HG03575 (cell line): Measurements from ENCODE around the gene NPIPB2.
"Not testable (repeated sequence)": the region's sequence is repeated elsewhere in the genome, so short reads cannot be mapped to it uniquely, and the experiment has no call there.

Experiments
- ATAC-seq: cut with Tn5 transposase; IDR thresholded peaks from one replicate; pipeline ENCODE4 v1.9.1; 2021; ENCODE audit not compliant: unreplicated experiment, insufficient number of reproducible peaks, low FRiP score; ENCODE audit errors: extremely low read depth

Gene NPIPB2

GRCh38 chr16:11941945-11942344 lies at the start of gene NPIPB2:
TSS of gene NPIPB2 (minus strand) at chr16:11942045. CDS start at chr16:11942045, 0 bp downstream.
- not testable (repeated sequence) for ATAC-seq

GRCh38 chr16:11990702-11991390 lies 49.0 kb upstream of the NPIPB2 start:
- ATAC-seq, result no peak

DNA sequence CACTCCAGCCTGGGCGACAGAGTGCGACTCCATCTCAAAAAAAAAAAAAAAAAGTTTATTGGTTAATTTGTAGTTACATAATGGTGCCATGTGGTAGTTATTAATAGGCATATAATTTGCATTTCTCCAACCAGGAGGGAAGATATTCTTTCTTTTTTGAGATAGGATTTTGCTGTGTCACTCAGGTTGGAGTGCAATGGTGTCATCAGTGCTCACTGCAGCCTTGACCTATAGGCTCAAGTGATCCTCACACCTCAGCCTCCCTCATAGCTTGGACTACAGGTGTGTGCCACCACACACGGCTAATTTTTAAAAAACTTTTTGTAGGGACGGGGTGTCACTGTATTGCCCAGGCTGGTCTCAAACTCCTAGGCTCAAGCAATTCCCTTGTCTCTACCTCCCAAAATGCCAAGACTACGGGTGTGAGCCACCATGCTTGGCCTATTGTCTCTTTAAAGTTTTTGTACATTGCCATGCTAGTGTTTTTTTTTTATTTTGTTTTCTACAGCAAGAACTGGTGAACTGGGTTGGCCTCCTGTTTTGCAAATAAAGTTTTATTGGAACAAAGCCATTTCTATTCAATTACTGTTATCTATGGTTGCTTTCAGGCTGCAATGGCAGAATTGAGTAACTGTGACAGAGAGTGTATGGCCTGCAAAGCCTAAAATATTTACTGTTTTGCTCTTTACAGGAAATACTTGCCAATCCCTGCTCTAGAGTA lies 46.6 kb upstream of the NPIPB2 start:
- ATAC-seq, result no peak

DNA sequence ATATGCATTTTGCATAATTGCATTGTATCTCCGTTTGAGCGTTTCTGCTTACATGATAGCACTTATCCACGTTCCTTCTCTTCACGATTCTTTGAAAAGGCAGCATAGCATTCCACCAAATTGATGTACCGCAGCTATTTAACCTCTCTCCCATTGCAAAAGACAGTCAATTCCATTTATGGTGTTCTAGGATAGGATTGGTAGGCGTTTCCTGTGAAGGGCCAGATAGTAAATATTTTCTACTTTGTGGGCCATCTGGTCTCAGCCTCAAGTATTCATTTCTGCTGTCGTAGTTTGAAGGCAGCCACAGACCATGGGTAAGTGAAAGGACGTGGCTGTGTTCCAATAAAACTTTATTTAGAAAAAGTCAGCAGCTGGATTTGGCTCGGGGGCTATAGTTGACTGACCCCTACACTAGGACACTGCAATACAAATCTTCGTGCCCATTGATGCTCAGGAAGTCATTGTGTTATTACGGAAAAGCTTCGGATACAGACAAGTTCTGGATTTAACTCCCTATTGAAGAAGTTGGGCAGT lies 44.7 kb upstream of the NPIPB2 start:
- ATAC-seq, result no peak

GRCh38 chr16:11985250-11985649 lies 43.4 kb upstream of the NPIPB2 start:
- ATAC-seq, result no peak

DNA sequence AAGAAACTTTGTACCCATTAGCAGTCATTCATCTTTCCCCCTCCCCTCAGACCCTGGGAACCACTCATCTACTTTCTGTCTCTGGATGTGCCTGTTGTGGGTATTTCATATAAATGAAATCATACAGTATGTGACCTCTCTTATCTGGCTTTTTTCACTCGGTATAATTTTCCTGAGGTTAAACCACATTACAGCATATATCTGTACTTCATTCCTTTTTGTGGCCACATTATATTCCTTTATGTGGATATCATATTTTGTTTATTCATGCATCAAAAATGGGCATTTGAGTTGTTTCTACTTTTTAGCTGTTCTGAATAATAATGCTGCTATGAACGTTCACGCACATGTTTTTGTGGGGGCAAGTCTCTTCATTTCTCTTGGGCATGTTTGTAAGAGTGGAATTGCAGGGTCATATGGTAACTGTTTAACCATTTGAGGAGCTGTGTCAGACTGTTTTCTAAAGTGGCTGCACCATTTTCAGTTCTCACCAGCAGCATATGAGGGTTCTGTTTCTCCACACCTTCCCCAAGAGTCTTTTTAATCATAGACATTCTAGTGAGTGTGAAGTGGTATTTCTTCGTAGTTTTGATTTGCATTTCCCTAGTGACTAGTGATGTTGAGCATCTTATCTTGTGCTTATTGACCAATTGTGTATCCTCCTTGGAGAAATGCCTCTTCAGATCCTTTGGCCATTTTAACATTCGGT lies 38.4 kb upstream of the NPIPB2 start:
- no peak for ATAC-seq

DNA sequence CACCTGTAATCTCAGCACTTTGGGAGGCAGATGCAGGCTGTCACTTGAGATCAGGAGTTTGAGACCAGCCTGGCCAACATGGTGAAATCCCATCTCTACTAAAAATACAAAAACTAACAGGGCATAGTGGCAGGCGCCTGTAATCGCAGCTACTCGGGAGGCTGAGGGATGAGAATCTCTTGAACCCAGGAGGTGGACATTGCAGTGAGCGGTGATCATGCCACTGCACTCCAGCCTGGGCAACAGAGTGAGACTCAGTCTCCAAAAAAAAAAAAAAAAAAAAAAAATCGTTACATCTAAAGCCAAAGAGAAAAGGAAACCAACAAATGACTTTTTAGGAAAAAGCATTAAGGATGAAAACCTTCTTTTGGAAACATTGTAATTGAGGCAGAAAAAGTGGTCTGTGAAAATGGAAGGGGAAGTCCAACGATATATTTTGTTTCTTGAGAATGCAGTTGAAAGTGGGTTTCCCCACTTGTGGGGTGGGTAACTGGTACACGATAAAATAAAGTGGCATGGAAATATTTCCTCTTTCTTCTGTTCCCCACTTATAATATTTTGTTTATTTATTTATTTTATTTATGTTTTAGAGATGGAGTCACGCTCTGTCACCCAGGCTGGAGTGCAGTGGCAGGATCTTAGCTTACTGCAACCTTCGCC lies 37.3 kb upstream of the NPIPB2 start:
- ATAC-seq, result no peak

GRCh38 chr16:11978080-11978479 lies 36.2 kb upstream of the NPIPB2 start:
- ATAC-seq, result no peak

GRCh38 chr16:11977376-11978041 lies 35.7 kb upstream of the NPIPB2 start:
- no peak for ATAC-seq

DNA sequence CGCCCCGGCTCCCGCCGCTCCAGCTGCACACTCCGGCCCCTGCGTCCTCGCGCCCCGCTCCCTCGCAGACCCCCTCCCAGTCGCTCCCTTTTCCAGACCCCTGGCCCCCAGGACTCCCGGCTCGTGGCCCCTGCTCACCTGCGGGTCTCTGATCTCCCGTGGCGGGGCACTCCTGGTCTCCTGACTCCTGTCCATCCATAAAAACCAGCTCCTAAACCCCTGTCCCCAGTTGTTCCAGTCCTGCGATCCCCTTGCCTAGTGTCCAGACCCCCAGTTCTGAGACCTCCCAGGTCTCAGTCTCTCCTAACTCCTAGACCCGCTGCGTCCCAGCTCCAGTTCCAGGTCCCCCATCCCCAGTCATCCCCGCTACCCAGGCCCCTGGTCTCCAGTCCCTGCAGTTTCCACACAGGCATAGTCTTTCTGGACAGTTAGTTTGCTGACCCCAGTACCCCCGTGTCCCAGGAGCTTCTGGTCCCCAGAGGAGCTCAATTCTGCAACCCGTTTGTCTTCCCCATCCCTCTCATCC lies 35.1 kb upstream of the NPIPB2 start:
- ATAC-seq, result no peak

GRCh38 chr16:11973070-11973469 lies 31.2 kb upstream of the NPIPB2 start:
- ATAC-seq, result no peak

DNA sequence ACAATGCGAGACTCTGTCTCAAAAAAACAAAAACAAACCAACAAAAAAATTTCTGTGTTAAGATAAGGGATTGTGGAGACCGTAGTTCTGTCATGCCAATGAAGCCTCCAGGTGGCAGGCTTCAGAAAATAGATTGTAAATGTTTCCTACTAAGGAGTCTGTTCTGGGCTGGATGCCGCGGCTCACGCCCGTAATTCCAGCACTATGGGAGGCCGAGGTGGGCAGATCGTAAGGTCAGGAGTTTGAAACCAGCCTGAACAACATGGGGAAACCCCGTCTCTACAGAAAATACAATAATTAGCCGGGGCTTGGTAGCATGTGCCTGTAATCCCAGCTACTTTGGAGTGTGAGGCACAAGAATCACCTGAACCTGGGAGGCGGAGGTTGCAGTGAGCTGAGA lies 30.3 kb upstream of the NPIPB2 start:
- no peak for ATAC-seq

DNA sequence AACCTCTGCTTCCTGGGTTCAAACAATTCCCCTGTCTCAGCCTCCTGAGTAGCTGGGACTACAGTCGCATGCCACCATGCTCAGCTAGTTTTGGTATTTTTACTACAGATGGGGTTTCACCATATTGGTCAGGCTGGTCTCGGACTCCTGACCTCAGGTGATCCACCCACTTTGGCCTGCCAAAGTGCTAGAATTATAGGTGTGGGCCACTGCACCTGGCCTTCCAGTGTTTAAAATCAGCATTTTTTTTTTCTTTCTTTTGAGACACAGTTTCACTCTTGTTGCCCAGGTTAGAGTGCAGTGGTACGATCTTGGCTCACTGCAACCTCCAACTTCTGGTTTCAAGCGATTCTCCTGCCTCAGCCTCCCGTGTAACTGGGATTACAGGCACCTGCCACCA lies 28.4 kb upstream of the NPIPB2 start:
- not testable (repeated sequence) for ATAC-seq

DNA sequence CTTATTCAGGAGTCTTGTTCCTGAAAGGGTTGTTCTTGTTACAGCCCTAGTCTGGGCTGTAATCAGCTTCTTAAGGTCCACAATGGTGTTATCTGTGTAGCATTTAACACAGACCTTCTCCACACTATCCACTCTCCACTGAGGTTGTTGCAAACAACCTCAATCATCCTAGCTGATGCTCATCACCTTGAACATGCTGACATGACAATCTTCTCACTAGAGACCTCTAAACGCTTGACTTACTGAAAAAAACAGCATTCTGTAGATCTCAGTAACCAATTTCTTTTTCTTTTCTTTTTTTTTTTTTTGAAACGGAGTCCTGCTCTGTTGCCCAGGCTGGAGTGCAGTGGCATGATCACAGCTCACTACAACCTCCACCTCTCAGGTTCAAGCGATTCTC lies 26.7 kb upstream of the NPIPB2 start:
- no peak for ATAC-seq

- ATAC-seq, result no peak
Observed at GRCh38 chr16:11967195-11967911, 25.5 kb upstream of the NPIPB2 start.

GRCh38 chr16:11966173-11966572 lies 24.3 kb upstream of the NPIPB2 start:
- ATAC-seq, result peak; percentile 31

- peak; percentile 66 for ATAC-seq
Observed at GRCh38 chr16:11964761-11965551, 23.1 kb upstream of the NPIPB2 start, which contains the start of gene TNFRSF17. TSS of gene TNFRSF17 (plus strand) at chr16:11965210. CDS start at chr16:11965325, 115 bp downstream.
